ENCODE measurements around the gene LRIT2. TPM values are rescaled to one million over a fixed set of nuclear protein-coding genes. Genes with fewer than 3 reads are reported as not detected.

The LRIT2 gene, protein sequence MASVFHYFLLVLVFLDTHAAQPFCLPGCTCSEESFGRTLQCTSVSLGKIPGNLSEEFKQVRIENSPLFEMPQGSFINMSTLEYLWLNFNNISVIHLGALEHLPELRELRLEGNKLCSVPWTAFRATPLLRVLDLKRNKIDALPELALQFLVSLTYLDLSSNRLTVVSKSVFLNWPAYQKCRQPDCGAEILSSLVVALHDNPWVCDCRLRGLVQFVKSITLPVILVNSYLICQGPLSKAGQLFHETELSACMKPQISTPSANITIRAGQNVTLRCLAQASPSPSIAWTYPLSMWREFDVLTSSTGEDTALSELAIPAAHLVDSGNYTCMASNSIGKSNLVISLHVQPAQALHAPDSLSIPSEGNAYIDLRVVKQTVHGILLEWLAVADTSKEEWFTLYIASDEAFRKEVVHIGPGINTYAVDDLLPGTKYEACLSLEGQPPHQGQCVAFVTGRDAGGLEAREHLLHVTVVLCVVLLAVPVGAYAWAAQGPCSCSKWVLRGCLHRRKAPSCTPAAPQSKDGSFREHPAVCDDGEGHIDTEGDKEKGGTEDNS
- not detected for total RNA-seq

DNA sequence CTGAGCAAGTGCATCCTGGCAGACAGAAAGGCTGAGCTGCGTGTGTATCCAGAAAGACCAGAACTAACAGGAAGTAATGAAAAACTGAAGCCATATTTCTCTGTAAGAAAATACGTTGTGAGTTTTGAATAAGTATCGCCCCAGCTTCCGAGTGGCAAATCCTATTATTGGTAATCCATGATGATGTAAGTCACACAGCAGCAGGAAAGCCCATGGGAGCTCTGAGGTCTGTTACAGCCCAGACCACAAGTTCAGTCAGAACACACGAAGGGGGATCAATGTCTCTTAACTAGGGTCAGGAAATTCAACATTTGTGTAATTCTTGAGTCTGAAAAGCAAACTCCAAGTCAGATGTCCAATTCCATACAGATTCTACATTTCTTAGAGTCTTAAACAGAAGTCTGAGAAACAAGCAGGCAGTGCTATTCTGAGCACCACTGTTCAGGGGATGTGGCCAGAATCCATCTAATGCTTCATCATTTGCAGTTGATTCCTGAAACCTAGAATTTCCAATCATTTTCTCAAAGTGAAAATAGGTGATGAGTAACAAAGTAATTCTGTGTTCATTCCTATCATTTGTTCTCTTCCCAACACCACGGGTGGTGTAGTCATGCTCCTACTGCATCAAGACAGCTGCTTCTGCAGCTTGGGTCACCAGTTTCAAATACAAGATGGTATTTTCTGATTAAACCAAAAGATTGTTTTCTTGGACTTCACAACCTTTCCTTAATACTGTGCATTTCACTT is at the start of gene LRIT2:
LRIT2 (minus strand) TSS at position 118 of the 747 bp plus-strand sequence; CDS start at position 94, 24 bp downstream.
- CTCF ChIA-PET = interaction anchor here (0.6 to 1.5 kb wide), 2 partner anchors 12 to 311 kb away, joined by 3 to 4 read pairs; no protein-coding TSS in a partner anchor
- Mint-ChIP-seq H3K27me3 (peaks cover 16% of the 10 kb centered on the region), H3K9me3 (ENCODE audit: low read depth) (no peaks in the 10 kb centered on the region)

DNA sequence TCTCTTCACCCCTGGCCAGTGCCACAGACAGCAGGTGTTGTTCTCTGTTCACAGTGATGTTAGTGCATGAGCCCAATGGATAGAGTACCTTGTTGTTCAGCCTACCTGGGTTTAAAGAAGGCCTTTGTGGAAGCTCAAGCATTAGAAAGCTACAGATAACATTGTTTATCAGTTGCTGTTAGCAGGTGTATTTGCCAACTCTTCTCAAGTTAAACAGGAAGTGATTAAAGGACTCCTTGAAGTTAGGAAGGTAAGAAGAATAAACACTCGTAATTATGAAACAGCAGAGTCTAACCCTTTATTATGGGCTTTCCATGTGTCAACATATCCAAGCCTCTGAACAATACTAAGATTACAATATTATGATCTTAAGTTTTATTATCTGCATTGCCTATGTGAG is 45.4 kb upstream of the LRIT2 start:
- POLR2A ChIA-PET = no interaction called here
- H3K27ac Mint-ChIP-seq = peak overlapping the region; percentile 11
- H3K27me3 Mint-ChIP-seq = peaks cover 4% of the 10 kb centered on the region
- DNase-seq (no peak), ATAC-seq (no peak)
- H3K4me1 Mint-ChIP-seq = peaks cover 30% of the 10 kb centered on the region
- CTCF ChIA-PET = interaction anchor here (12.1 kb wide), 1 partner anchor 266 kb away, joined by 231 read pairs; no protein-coding TSS in a partner anchor
- intact Hi-C loops (cut with DNase I, micrococcal nuclease) = no loop called here
- H3K4me3 Mint-ChIP-seq = no peak overlapping the region
- no peaks in the 10 kb centered on the region for H3K9me3 Mint-ChIP-seq (ENCODE audit: low read depth)
- no peaks in the 10 kb centered on the region for H3K36me3 Mint-ChIP-seq (ENCODE audit: low read depth)

More for the DNA sequence above, at the start of gene LRIT2:
- Mint-ChIP-seq H3K27ac (no peak within 1 kb of the TSS), H3K4me1 (no peaks in the 10 kb centered on the region), H3K4me3 (no peak within 1 kb of the TSS), H3K36me3 (ENCODE audit: low read depth) (no peaks in the 10 kb centered on the region)
- ATAC-seq (no peak), DNase-seq (no peak)
- POLR2A ChIA-PET = no interaction called here
- intact Hi-C loops (cut with DNase I, micrococcal nuclease) = no loop called here

- ATAC-seq = no peak
- no peak for DNase-seq
Measured at GRCh38 chr10:84269773-84270172, 44.4 kb upstream of the LRIT2 start.

GRCh38 chr10:84269162-84269561 is 43.8 kb upstream of the LRIT2 start:
- no peaks in the 10 kb centered on the region for H3K9me3 Mint-ChIP-seq (ENCODE audit: low read depth)
- CTCF ChIA-PET = interaction anchor here (0.6 to 12.1 kb wide), 11 partner anchors 10 to 268 kb away, joined by 3 to 231 read pairs (median 4); no protein-coding TSS in a partner anchor

More at GRCh38 chr10:84269773-84270172, 44.4 kb upstream of the LRIT2 start:
- ChIA-PET CTCF (interaction anchor here (0.7 to 12.1 kb wide), 7 partner anchors 9 to 267 kb away, joined by 3 to 231 read pairs (median 4); no protein-coding TSS in a partner anchor), POLR2A (no interaction called here)
- H3K4me3 Mint-ChIP-seq = no peak overlapping the region
- no peaks in the 10 kb centered on the region for H3K36me3 Mint-ChIP-seq (ENCODE audit: low read depth)
- intact Hi-C loops (cut with DNase I, micrococcal nuclease) = loop anchor here (5.0 to 10.0 kb wide), 2 partner anchors 38 to 445 kb away; no protein-coding TSS in a partner anchor
- H3K27ac Mint-ChIP-seq = no peak overlapping the region
- no peaks in the 10 kb centered on the region for H3K9me3 Mint-ChIP-seq (ENCODE audit: low read depth)
- peaks cover 31% of the 10 kb centered on the region for H3K4me1 Mint-ChIP-seq
- peaks cover 2% of the 10 kb centered on the region for H3K27me3 Mint-ChIP-seq

GRCh38 chr10:84267503-84268126 is 42.3 kb upstream of the LRIT2 start:
- DNase-seq (peak; percentile 94), ATAC-seq (peak; percentile 92)
- CTCF ChIA-PET = interaction anchor here (0.6 to 12.1 kb wide), 44 partner anchors 9 to 725 kb away, joined by 3 to 231 read pairs (median 6); partner anchors contain the start of gene CCSER2
- Mint-ChIP-seq H3K27ac (peak overlapping the region; percentile 52), H3K9me3 (ENCODE audit: low read depth) (no peaks in the 10 kb centered on the region), H3K27me3 (peaks cover 10% of the 10 kb centered on the region), H3K36me3 (ENCODE audit: low read depth) (no peaks in the 10 kb centered on the region), H3K4me1 (peaks cover 35% of the 10 kb centered on the region), H3K4me3 (no peak overlapping the region)
- POLR2A ChIA-PET = interaction anchor here (0.6 to 1.3 kb wide), 6 partner anchors 26 to 70 kb away, joined by 3 to 6 read pairs (median 4); partner anchors contain the start of gene CCSER2
- intact Hi-C loops (cut with DNase I, micrococcal nuclease) = loop anchor here (1.0 to 10.0 kb wide), 4 partner anchors 39 to 447 kb away; partner anchors contain the start of gene CCSER2 (in 2 of the 2)

More at GRCh38 chr10:84269162-84269561, 43.8 kb upstream of the LRIT2 start:
- intact Hi-C loops (cut with DNase I, micrococcal nuclease) = loop anchor here (5.0 to 10.0 kb wide), 2 partner anchors 38 to 446 kb away; no protein-coding TSS in a partner anchor
- DNase-seq (no peak), ATAC-seq (no peak)
- H3K4me1 Mint-ChIP-seq = peaks cover 35% of the 10 kb centered on the region
- peaks cover 4% of the 10 kb centered on the region for H3K27me3 Mint-ChIP-seq
- H3K36me3 Mint-ChIP-seq (ENCODE audit: low read depth) = no peaks in the 10 kb centered on the region
- H3K27ac Mint-ChIP-seq = no peak overlapping the region
- H3K4me3 Mint-ChIP-seq = no peak overlapping the region
- POLR2A ChIA-PET = no interaction called here

DNA sequence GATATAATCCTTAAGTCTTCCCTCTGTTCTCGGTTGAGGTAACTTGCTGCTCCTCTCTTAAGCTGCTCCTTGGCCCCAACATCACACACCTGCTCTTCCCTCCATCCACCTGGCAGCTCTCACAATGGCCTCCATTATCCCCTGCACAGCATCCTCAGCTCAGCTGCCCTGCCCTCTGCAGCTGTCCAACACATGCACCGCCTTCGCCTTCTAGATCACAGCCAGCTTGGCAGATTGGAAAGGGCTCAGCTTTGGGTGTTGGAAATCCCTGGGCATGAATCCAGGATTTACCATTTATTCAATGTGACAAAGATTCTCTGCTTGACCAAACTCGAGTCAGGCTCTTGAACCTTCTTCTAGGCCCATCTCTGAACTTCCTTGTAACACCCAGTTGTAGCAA is 40.1 kb upstream of the LRIT2 start:
- Mint-ChIP-seq H3K27me3 (peaks cover 10% of the 10 kb centered on the region), H3K4me1 (peaks cover 32% of the 10 kb centered on the region), H3K36me3 (ENCODE audit: low read depth) (no peaks in the 10 kb centered on the region), H3K4me3 (no peak overlapping the region), H3K27ac (no peak overlapping the region), H3K9me3 (ENCODE audit: low read depth) (no peaks in the 10 kb centered on the region)
- DNase-seq (no peak), ATAC-seq (no peak)
- intact Hi-C loops (cut with DNase I, micrococcal nuclease) = loop anchor here (5.0 to 10.0 kb wide), 2 partner anchors 42 to 449 kb away; no protein-coding TSS in a partner anchor
- ChIA-PET CTCF (interaction anchor here (0.7 to 12.1 kb wide), 11 partner anchors 9 to 285 kb away, joined by 3 to 231 read pairs (median 6); partner anchors contain the start of gene CCSER2), POLR2A (no interaction called here)

DNA sequence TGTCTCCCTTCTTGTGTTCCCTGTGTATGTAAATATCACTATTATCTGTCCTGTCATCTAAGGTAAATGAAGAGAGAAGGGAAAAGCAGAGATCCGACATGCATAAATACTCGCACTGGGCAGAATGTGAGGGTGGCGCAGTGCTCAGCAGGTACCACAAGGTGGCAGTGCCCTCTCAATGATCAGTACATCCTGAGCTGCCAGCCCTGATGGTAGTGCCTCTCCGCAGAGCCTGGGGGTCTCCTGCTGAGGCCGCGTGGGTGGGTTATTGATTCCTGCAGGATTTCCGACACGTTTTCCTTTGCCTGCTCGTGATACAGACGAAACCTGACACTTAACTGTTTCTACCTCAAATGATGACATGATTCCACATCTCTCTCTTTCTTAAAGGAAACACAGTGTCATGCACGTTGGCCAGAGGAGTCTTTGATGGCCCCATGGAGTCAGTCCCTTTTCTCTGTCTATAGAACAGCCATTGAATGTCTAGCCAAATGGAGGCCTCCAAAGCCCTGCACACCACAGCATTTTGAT is 39.3 kb upstream of the LRIT2 start:
- Mint-ChIP-seq H3K27ac (no peak overlapping the region), H3K36me3 (ENCODE audit: low read depth) (no peaks in the 10 kb centered on the region), H3K4me1 (peaks cover 27% of the 10 kb centered on the region), H3K27me3 (peaks cover 10% of the 10 kb centered on the region), H3K4me3 (no peak overlapping the region), H3K9me3 (ENCODE audit: low read depth) (no peaks in the 10 kb centered on the region)
- POLR2A ChIA-PET = interaction anchor here (0.8 kb wide), 1 partner anchor 276 kb away, joined by 3 read pairs; no protein-coding TSS in a partner anchor
- DNase-seq (peak; percentile 86), ATAC-seq (peak; percentile 80)
- intact Hi-C loops (cut with DNase I, micrococcal nuclease) = loop anchor here (1.0 to 10.0 kb wide), 4 partner anchors 43 to 450 kb away; no protein-coding TSS in a partner anchor
- CTCF ChIA-PET = interaction anchor here (0.5 to 12.1 kb wide), 21 partner anchors 12 to 638 kb away, joined by 3 to 231 read pairs (median 3); partner anchors contain the start of gene CCSER2

DNA sequence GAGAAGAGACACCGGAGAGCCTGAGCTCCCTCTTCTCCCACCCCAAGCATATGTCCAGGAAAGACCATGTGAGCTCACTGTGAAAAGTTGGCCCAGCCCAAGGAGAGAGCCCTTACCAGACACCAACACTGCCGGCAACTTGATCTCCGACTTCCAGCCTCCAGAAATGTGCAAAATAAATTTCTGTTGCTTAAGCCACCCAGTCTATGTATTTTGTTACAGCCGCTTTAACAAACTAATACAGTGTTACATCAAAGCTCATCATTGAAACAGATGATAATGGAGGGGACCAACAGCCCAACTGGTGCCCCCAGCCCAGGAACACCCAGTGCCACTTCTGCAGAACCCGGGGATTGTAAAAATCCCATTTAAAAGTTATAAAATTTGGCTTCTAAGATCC is 38.4 kb upstream of the LRIT2 start:
- Mint-ChIP-seq H3K4me1 (peaks cover 19% of the 10 kb centered on the region), H3K9me3 (ENCODE audit: low read depth) (no peaks in the 10 kb centered on the region), H3K27ac (no peak overlapping the region), H3K36me3 (ENCODE audit: low read depth) (no peaks in the 10 kb centered on the region), H3K27me3 (peaks cover 8% of the 10 kb centered on the region), H3K4me3 (no peak overlapping the region)
- ATAC-seq (no peak), DNase-seq (no peak)
- POLR2A ChIA-PET = no interaction called here
- intact Hi-C loops (cut with DNase I, micrococcal nuclease) = loop anchor here (1.0 to 10.0 kb wide), 3 partner anchors 112 to 451 kb away; no protein-coding TSS in a partner anchor
- CTCF ChIA-PET = interaction anchor here (0.6 to 12.1 kb wide), 17 partner anchors 13 to 639 kb away, joined by 3 to 231 read pairs (median 4); no protein-coding TSS in a partner anchor

- ATAC-seq (no peak), DNase-seq (no peak)
- ChIA-PET POLR2A (no interaction called here), CTCF (interaction anchor here (1.0 to 12.1 kb wide), 5 partner anchors 12 to 275 kb away, joined by 3 to 231 read pairs (median 3); partner anchors contain the start of gene GHITM)
- peaks cover 12% of the 10 kb centered on the region for H3K27me3 Mint-ChIP-seq
- intact Hi-C loops (cut with DNase I, micrococcal nuclease) = loop anchor here in 1 of 2 experiments (10.0 kb wide), 1 partner anchor 452 kb away; no protein-coding TSS in a partner anchor
- H3K4me1 Mint-ChIP-seq = peaks cover 10% of the 10 kb centered on the region
- H3K9me3 Mint-ChIP-seq (ENCODE audit: low read depth) = no peaks in the 10 kb centered on the region
- H3K4me3 Mint-ChIP-seq = no peak overlapping the region
- no peaks in the 10 kb centered on the region for H3K36me3 Mint-ChIP-seq (ENCODE audit: low read depth)
- H3K27ac Mint-ChIP-seq = no peak overlapping the region
Measured at GRCh38 chr10:84262190-84262956, 37.0 kb upstream of the LRIT2 start.
